SH-SY5Y (cell line): ENCODE results near the gene ITPKB.

Experiments used
- GATA2 ChIP-seq: IDR thresholded peaks from 2 replicates; pipeline ENCODE4 v1.6.1; 2011; ENCODE audit warnings: mild to moderate bottlenecking, low read depth, low read length
- GATA3 ChIP-seq: IDR thresholded peaks from 2 replicates; pipeline ENCODE4 v1.6.1; 2011; ENCODE audit warnings: low read depth, mild to moderate bottlenecking, low read length, moderate library complexity

Gene ITPKB

DNA sequence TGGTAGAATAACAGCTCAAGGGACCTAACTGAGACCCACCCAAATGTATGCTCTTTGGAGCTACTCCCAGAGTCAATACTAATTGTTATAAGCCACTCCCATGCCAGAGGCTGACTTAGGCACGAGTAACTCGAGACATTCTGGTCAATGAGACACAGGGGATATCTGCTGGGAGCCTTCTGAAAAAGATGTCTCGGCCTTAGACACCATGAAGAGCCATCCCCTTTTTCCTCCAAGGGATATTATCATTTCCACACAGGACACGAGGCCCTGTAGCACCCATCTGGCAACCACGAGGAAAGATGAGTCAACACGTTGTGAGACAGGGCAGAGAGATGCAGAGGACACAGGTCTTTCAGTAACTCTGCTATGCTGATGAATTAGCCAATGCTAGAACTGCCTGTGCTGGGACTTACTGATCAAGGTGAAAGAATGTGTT is 30.7 kb downstream of the ITPKB start:
- no peak for TF ChIP-seq GATA3
- TF ChIP-seq GATA2, result no peak

DNA sequence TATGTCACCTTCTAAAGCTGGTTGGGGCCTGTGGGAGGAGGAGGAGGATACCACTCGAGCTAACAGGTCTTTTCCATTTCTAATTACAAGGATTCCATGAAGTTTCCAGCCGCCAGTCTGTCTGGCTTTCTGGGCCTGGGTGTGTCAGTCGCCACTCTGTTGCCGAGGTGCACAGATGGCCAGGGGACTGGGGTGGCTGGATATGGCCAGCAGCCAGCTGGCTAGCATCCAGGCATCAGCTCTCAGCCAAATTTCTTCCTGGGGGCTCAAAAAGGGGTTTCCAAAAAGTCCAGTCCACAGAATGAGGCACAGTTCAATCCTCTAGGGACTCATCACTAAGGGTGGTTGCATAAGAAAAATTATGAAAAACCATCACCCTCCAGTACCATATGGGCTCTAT is 32.4 kb downstream of the ITPKB start:
- TF ChIP-seq GATA3, result no peak
- no peak for TF ChIP-seq GATA2

DNA sequence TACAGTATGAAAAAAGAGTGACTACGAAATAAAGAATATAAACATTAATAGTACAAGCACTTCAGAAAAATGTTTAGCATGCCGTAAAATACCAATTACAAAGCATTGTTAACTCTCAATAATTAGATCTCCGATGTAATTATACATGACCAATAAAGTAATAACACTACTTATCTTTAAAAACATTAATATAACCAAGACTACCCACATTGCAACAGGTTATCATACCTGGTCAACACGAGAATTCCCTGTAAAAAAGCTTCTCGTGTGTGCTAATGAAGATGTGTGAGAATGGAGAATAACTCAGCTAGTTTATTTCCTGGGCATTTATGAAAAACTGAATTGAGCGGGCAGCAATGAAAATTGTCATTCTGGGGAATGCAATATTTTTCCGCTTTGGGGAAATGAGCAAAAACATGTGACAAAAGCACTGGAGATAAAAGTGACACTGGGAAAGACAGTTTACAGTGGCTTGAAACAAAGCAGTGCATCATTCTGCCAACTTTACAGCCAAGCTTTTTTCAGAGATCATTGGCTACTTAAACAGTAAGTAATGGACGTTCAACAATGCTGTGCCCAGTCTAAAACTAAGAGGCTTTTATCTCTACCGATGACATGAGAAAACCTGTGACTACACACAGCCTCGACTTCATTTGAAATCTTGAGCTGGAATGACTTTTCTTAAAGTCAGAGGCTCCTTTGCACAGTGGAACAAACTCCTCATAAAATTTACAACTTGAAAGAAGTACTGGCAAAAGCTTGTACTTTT is 34.7 kb downstream of the ITPKB start:
- TF ChIP-seq GATA2 (no peak), GATA3 (no peak)

DNA sequence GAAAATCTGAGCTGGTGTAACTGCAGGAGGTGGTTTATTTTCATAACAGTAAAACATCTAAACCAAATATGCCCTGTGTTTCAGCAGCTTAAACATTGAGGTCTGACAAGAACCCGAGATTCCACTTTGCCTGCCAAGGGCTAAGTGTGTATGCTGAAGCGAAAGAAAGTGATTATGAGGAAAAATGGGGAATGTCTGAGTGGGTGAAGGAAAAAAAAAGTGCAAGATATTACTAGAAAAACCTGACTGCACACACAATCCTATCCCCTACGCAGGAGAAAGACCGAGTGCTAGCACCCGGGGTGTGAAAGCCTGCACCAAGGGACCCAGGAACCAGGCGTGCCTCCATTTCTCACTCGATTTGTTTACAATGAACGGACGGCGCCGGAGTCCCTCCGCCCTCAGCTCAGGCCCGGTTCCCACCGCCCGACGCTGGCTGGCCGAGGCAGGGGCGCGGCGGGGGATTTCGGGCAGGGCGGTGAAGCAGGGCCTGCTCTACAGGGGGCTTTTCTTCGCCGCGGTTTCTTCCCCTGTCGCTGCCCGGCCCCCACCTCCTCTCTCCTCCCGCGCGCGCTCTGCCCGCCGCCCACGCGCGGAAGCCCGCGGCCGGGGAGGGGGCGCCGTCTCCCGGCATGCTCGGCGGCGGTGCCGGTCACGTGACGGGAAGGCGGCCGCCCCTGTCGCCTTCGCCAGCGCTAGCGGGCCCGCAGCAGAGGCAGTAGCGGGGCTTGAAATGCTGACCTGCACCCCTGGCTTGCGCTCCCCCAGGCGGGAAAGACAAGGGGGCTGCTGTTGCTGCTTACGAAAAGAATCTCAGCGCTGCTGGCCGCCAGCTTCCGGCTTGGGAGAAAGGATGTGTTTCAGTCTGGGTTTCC is 35.9 kb downstream of the ITPKB start:
- TF ChIP-seq GATA3 (no peak), GATA2 (no peak)

DNA sequence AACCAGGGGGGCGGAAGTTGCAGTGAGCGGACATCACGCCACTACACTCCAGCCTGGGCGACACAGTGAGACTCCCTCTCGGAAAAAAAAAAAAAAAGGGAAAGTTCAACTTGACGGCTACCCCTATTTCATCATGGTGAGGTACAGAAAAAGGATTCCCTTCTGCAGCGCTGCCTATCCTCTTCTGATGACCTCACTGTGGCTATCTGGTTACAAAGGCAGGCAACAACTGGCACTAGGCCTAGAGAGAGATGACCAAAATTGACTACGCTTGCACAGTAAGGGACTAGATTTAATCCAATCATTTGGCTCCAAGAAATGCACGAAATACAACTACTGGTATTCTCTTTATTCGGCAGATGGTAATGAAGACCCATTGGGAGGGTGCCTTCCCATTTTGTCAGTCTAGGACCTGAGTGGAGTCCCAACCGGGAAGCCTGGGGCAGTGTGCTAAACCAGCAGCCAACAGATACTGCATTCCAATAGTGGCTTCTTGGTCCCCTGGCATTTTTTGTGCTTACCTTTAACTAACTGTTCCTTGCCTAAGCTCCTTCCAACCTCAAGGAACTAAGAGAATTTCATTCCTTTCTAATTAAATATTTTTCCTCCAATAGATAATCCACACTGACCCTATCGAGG is 36.6 kb downstream of the ITPKB start:
- no peak for TF ChIP-seq GATA3
- no peak for TF ChIP-seq GATA2

DNA sequence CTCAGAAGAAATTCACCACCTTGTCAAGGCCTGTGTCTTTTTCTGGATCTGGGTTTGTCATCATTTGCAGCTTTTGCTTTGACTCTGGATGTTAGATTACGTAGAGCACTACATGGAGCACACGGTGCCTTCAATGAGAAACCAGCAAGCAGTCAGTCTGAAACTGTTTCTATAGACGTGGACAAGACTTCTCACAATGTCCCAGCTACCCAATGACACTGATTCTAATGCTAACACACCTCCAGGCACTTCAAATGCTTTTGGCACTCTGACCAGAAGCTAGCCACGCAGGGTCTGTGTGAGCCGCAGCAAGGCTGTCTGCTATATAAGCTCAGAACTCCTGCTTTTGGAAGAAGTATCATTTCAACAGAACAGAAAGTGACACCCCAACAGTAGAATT is 38.2 kb downstream of the ITPKB start:
- TF ChIP-seq GATA2 (no peak), GATA3 (no peak)

DNA sequence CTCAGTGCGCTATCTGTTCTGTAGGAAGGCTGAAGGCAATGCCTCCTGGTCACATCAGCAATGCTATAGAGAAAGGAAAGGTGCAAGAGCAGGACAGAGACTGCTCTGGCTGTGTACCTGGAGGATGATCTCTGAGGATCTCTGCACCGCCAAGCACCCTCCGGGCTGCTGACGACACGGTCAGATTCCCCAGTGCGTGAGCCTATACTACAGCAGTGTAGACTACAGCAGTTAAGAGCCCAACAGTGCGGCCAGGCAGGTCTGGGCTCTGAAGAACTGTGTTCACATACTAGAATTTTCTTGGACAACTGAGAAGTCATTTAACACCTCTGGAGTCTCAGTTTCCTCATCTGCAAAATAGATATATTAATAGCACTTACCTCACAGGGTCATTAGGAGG is 39.9 kb downstream of the ITPKB start:
- TF ChIP-seq GATA2, result no peak
- no peak for TF ChIP-seq GATA3

DNA sequence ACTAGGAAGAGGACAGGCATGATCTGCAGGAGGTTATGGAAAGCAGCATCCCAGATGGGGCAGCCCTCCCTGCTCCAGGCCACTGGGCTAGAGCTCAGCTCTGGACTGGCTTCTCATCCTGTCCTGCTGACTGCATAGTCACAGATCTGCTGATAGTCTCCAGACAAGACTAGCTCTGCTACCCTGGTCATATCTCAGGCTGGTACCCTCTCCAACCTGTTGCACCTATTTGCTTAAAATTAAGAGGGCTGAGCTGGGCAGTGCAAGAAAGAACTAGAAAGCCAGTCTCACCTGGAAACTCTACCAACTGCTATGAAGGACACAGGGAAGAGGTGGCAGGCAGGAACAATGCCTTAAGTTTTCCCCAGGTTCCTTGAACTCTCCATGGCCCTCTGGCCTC is 40.4 kb downstream of the ITPKB start:
- TF ChIP-seq GATA2 (peak; percentile 49; the same call in 1 of the 2 replicates), GATA3 (no peak)

DNA sequence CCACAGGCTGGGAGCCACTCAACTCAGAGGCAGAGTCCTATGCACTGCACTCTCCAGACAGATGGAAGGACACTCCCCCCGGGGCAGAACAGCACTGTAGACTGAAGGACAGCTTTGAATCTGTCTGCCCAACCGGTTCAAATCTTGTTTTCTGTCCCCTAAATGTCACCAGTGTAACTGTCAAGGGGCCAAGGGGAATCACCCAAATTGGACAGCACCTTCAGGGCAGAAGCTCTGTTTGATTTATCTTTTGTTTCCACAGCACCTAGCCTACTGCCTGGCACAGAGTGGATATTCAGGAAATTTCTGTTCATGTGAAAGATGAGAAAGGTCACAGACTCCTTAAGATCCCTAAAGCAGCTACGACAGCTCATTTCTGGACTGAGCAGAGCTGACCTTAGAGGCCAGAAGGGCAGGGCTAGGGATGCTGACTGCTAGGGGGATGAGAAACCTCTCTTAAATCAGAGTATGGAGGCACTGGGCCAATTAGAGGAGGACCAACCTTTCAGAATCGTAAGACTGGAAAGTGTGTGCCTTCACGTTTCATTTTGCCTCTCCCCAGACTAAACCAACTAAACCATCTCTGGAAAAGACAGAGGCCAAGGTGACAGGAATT is 41.0 kb downstream of the ITPKB start:
- TF ChIP-seq GATA3 (no peak), GATA2 (no peak)

DNA sequence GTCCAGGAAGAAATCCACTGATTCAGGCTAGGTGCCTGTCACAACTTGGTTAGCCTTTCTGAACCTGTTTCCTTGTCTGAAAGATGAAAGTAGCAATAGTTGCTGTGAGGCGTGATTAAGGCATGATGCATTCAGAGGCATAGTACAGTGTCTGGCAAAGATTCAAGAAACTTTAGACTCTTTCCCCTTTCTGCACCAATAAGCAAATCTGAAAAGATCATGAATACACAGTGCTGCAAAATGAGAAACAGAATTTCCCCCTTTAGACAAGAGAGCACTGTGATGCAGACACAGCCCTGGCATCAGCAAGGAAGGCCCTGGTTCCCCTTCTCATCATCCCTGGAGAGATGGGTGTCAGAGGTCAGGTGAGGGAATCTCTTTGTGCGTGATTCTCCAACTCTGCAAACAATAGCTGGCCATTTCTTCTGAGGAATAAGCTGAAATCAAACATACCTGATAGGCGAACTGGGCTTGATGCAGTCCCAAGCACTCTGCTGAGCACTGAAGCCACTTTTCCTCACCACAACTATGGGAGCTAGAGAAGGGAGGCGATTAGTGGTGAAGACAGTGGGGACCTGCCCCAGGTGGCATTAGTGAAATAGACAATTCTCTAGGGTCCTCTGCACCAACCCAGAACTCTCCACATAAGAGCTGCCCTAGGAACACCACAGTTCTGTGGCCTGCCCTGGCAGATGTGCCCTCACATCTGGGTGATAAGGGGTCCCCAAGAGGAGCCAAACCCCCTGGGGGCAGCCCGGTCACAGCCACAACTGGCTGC is 41.7 kb downstream of the ITPKB start:
- TF ChIP-seq GATA2, result no peak
- no peak for TF ChIP-seq GATA3

DNA sequence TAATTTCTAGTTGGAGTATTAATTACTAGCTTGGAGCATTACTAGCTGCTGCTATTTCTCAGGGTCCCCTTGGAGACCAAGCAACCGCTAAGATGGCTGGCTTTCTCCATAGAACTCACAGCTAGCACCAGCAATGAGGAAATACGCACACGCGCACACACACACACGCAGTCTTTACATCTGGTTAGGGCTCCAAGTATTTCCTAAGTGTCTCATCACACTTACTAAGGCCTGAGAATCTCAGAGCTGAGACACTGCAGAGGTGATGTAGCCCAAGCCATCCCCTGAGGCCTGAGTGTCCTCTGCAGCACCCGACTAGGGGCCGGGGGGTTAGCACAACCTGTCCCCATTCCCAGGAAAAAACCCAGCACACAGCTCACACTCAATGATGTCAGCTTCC is 42.5 kb downstream of the ITPKB start:
- TF ChIP-seq GATA3 (no peak), GATA2 (no peak)

DNA sequence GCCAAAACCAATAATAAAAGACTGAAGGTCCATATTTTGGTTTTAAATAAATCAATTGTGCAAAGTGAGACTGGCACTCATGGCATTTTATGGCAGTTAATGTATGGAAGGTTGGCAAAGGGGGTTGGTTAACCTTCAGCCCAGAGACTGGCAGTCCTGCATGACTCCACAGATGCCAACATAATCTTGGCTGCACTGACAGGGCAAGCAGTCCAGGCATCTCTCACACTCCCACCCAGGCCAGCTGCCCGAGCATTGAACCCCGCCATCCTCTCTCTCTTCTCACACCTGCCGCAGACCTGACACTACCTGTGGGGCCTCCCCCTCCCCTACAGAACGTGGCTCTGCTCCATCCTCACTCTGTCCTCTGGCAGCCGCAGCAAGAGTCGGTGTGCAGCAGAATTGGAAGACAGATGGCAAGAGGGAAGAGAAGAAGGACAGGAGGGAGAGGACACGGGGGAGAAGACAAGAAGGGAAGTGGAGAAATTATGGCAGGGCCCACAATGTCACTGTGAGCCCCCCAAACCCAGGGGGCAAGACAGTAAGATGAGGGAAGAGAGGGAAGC is 43.7 kb downstream of the ITPKB start:
- no peak for TF ChIP-seq GATA2
- TF ChIP-seq GATA3, result no peak

DNA sequence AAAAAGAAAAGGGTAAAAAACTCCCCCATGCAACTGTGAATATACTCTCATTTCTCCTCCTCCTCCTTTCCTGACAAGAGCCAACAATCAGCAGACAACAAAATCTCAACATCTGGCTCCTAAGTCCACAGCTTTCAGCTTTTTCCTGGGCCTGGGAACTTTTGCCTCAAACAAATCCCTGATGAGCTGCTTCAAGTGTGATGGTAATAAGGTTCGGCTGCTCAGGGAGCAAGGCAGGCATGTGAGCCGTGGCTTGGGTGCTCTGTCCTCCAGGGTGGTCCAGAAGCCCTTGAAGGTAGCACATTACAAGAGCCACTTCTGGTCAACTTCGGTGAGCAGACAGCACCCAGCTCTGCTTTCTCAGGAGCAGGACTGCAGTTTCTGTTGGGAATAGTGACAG is 46.3 kb downstream of the ITPKB start:
- TF ChIP-seq GATA3, result no peak
